Endothelial cell of umbilical vein (primary cell): ENCODE results near the gene PCNX4. TPM values are rescaled to one million over a fixed set of nuclear protein-coding genes. Genes with fewer than 3 reads are reported as not detected.

Source experiments
- BruUV-seq: library from RNA; stranded (reverse); fragments of 400-500 nt; replicated peaks from 2 replicates; lab custom pipeline; 2021; lab: Mats Ljungman, UMichigan
- CTCF ChIA-PET: fragments of 300-600, 350-600 bp; sonication (Branson Sonifier 250); formaldehyde crosslinking; loops from one replicate; lab custom pipeline; 2021; ENCODE audit warnings: antibody characterized with exemption, inconsistent platforms; lab: Charles Lee
- POLR2A ChIA-PET: fragments of 300-600, 350-600 bp; sonication (Branson Sonifier 250); formaldehyde crosslinking; loops from one replicate; lab custom pipeline; 2021; ENCODE audit warnings: antibody characterized with exemption, inconsistent platforms; lab: Charles Lee
- DNase-seq: peaks from one replicate; pipeline ENCODE4 v3.0.0-alpha.2; 2011; ENCODE audit warnings: low read depth, low spot score
- FAIRE-seq: peaks from 2 replicates; lab custom pipeline; 2011; peaks lifted over from hg19 to GRCh38; lab: Jason Lieb, UNC
- H2AFZ ChIP-seq: 2 replicates; pipeline ENCODE4 v1.6.0; 2012; ENCODE audit warnings: low read depth, low read length, control low read depth, inconsistent platforms
- H3K27ac ChIP-seq: 2 replicates; pipeline ENCODE4 v1.5.1; 2011; ENCODE audit warnings: low read depth, mild to moderate bottlenecking, control low read depth, low read length, moderate library complexity; ENCODE audit not compliant: insufficient read depth
- H3K27me3 ChIP-seq, 2 experiments: 2 replicates each; pipeline versions ENCODE4 v1.6.0 to v1.6.1; 2011; ENCODE audit warnings: low read length in 2 of 2, mixed read lengths in 1 of 2; ENCODE audit not compliant: control insufficient read depth in 2 of 2, insufficient read depth in 2 of 2
- H3K36me3 ChIP-seq, 2 experiments: 2 replicates in 1 of 2; 3 replicates in 1 of 2; pipeline ENCODE4 v1.5.1; 2011; ENCODE audit warnings: low read length in 2 of 2, mild to moderate bottlenecking in 1 of 2, moderate library complexity in 1 of 2; ENCODE audit not compliant: control insufficient read depth in 2 of 2, insufficient read depth in 2 of 2; ENCODE audit errors: extremely low read depth in 1 of 2
- H3K4me1 ChIP-seq: 3 replicates; pipeline ENCODE4 v1.5.1; 2011; ENCODE audit warnings: mild to moderate bottlenecking, low read length; ENCODE audit not compliant: control insufficient read depth, insufficient read depth; ENCODE audit errors: extremely low read depth
- H3K4me2 ChIP-seq: 2 replicates; pipeline ENCODE4 v1.6.1; 2011; ENCODE audit warnings: low read length, control low read depth, mixed read lengths; ENCODE audit not compliant: insufficient read depth
- H3K4me3 ChIP-seq, 3 experiments: fragments of 200-600 bp in 1 of 3; sonication (generic), shearing (Covaris generic) in 1 of 3; replicated peaks in 1 of 3; 2 replicates each; pipeline ENCODE4 v1.5.1; 2011 to 2016; ENCODE audit warnings: control low read depth in 3 of 3, low read length in 3 of 3, mild to moderate bottlenecking in 2 of 3, inconsistent platforms in 1 of 3, low read depth in 1 of 3, moderate library complexity in 1 of 3; ENCODE audit not compliant: insufficient read depth in 1 of 3
- H3K79me2 ChIP-seq: 2 replicates; pipeline ENCODE4 v1.6.0; 2012; ENCODE audit warnings: low read length, inconsistent platforms; ENCODE audit not compliant: control insufficient read depth, insufficient read depth
- H3K9ac ChIP-seq: replicated peaks from 2 replicates; pipeline ENCODE3; 2011; ENCODE audit warnings: low read length, control low read depth; ENCODE audit not compliant: insufficient read depth; ENCODE audit errors: extremely low read depth
- H3K9me1 ChIP-seq: replicated peaks from 3 replicates; pipeline ENCODE4 v1.6.0; 2011; ENCODE audit warnings: mild to moderate bottlenecking, low read length; ENCODE audit not compliant: control insufficient read depth, insufficient read depth; ENCODE audit errors: extremely low read depth
- H3K9me3 ChIP-seq: replicated peaks from 2 replicates; pipeline ENCODE4 v1.5.1; 2012; ENCODE audit warnings: low read length, inconsistent platforms; ENCODE audit not compliant: control insufficient read depth, insufficient read depth
- H4K20me1 ChIP-seq: replicated peaks from 2 replicates; pipeline ENCODE3; 2011; ENCODE audit warnings: mild to moderate bottlenecking, low read length; ENCODE audit not compliant: control insufficient read depth, insufficient read depth; ENCODE audit errors: extremely low read depth
- EZH2 ChIP-seq: IDR thresholded peaks from 2 replicates; pipeline ENCODE4 v1.6.1; 2012; ENCODE audit warnings: borderline replicate concordance, low read depth, mild to moderate bottlenecking, moderate library complexity, low read length, inconsistent platforms; ENCODE audit not compliant: severe bottlenecking
- FOS ChIP-seq: IDR thresholded peaks from 2 replicates; pipeline ENCODE4 v1.6.1; 2011; ENCODE audit warnings: mild to moderate bottlenecking, low read length, moderate library complexity, borderline replicate concordance; ENCODE audit not compliant: insufficient read depth
- GATA2 ChIP-seq: IDR thresholded peaks from 2 replicates; pipeline ENCODE4 v1.7.0; 2011; ENCODE audit warnings: low read depth, mild to moderate bottlenecking, moderate library complexity, mixed read lengths, low read length; ENCODE audit not compliant: insufficient read length, insufficient read depth
- JUN ChIP-seq: IDR thresholded peaks from 2 replicates; pipeline ENCODE4 v1.6.1; 2011; ENCODE audit warnings: borderline replicate concordance, low read depth; ENCODE audit not compliant: insufficient read length, insufficient read depth
- MYC ChIP-seq: IDR thresholded peaks from one replicate; pipeline ENCODE4 v1.6.1; 2011; ENCODE audit warnings: mild to moderate bottlenecking, low read depth, low read length
- POLR2A ChIP-seq: IDR thresholded peaks from 2 replicates; pipeline ENCODE4 v1.6.1; 2012; ENCODE audit warnings: low read depth, mild to moderate bottlenecking, control low read depth, low read length
- dilution Hi-C: fragments of 300-500 bp; cut with MboI; formaldehyde crosslinking; loops from one replicate; pipeline ENCODE4 v1.15.0; 2019; ENCODE audit warnings: low sequenced_read_pairs; ENCODE audit not compliant: extremely low pct_ligation_motif_present
- intact Hi-C: fragments of 100-400 bp; cut with micrococcal nuclease; formaldehyde crosslinking; loops from one replicate; pipeline ENCODE4 v1.10.0; 2022
- polyA plus RNA-seq, 4 experiments: library from polyadenylated mRNA; depleted of rRNA in 3 of 4; stranded (reverse) in 3 of 4; unstranded in 1 of 4; fragments of >200 nt; gene quantifications; 2 replicates each; pipeline versions ENCODE4 v1.2.1 to v1.2.3, GENCODE V29; 2011 to 2012; ENCODE audit warnings: missing spikeins in 1 of 4
- total RNA-seq: library from RNA; stranded (reverse); gene quantifications from 2 replicates; pipeline ENCODE4 v1.2.3, GENCODE V29; 2021
- TF ChIP-seq, protein P1 (sequence below), 2 donors: IDR thresholded peaks; 1 replicate in 1 of 2; 2 replicates in 1 of 2; pipeline ENCODE4 v1.5.1; 2011; ENCODE audit warnings: low read length in 2 of 2, mild to moderate bottlenecking in 2 of 2, moderate library complexity in 2 of 2, control low read depth in 1 of 2, inconsistent platforms in 1 of 2, low read depth in 1 of 2; ENCODE audit not compliant: insufficient read depth in 1 of 2; ENCODE audit errors: extremely low read depth in 1 of 2
- TF ChIP-seq, protein P2 (sequence below): IDR thresholded peaks from 2 replicates; pipeline ENCODE4 v1.6.1; 2011; ENCODE audit not compliant: insufficient read depth, insufficient read length

The PCNX4 gene
- total and polyA plus RNA-seq, 2 donors (not counting 3 experiments of a cell fraction or from before 2014, with no cell fraction given) = 35.5 to 51.6 TPM

DNA sequence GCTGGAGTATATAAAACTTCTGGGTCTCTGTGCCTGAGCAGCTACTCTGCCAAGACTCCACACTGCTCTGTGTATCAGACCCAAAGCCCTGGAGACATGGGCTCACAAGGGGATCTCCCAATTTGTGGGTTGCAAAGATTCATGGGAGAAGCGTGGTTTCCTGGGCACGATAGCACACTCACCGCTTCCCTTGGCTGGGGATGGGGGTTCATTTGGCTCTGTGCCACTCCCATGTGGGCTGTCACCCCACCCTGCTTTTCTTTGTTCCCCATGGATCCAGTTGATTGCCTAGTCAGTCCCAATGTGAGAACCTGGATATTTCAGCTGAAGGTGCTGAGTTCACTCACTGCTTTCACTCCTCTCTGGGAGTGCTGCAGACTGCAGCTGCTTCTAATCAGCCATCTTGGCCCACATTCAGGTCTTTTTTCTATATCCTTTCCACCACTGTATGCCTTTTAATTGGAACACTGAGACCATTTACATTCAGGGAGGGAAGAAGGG lies 40.0 kb upstream of the PCNX4 start:
- DNase-seq (no peak), FAIRE-seq (no peak)
- Histone ChIP-seq H3K4me3 (no peak overlapping the region), H3K27me3 (no peaks in the 10 kb centered on the region), H2AFZ (no peak overlapping the region), H3K9me1 (no peaks in the 10 kb centered on the region), H3K79me2 (no peaks in the 10 kb centered on the region), H3K9me3 (no peaks in the 10 kb centered on the region), H3K4me1 (no peaks in the 10 kb centered on the region), H3K36me3 (no peaks in the 10 kb centered on the region), H3K4me2 (no peak overlapping the region), H3K9ac (no peak overlapping the region), H3K27ac (no peak overlapping the region), H4K20me1 (no peaks in the 10 kb centered on the region)
- ChIA-PET CTCF (interaction anchor here (0.6 to 1.3 kb wide), 3 partner anchors 18 to 169 kb away, joined by 3 to 4 read pairs (median 3); no protein-coding TSS in a partner anchor), POLR2A (no interaction called here)
- intact Hi-C loops (no loop called here), dilution Hi-C loops (no loop called here)
- no peak for TF ChIP-seq FOS
- no peak for TF ChIP-seq MYC
- TF ChIP-seq GATA2 = no peak
- TF ChIP-seq, protein P1, sequence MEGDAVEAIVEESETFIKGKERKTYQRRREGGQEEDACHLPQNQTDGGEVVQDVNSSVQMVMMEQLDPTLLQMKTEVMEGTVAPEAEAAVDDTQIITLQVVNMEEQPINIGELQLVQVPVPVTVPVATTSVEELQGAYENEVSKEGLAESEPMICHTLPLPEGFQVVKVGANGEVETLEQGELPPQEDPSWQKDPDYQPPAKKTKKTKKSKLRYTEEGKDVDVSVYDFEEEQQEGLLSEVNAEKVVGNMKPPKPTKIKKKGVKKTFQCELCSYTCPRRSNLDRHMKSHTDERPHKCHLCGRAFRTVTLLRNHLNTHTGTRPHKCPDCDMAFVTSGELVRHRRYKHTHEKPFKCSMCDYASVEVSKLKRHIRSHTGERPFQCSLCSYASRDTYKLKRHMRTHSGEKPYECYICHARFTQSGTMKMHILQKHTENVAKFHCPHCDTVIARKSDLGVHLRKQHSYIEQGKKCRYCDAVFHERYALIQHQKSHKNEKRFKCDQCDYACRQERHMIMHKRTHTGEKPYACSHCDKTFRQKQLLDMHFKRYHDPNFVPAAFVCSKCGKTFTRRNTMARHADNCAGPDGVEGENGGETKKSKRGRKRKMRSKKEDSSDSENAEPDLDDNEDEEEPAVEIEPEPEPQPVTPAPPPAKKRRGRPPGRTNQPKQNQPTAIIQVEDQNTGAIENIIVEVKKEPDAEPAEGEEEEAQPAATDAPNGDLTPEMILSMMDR (IDR thresholded peaks at IDR 0.05; ENCODE audit: extremely low read depth in 1 of 2, insufficient read depth in 1 of 2, low read depth in 1 of 2, low read length in 2 of 2) = no peak
- TF ChIP-seq, protein P2, sequence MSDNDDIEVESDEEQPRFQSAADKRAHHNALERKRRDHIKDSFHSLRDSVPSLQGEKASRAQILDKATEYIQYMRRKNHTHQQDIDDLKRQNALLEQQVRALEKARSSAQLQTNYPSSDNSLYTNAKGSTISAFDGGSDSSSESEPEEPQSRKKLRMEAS = no peak
- TF ChIP-seq POLR2A = no peak
- no peak for TF ChIP-seq JUN
- no peak for TF ChIP-seq EZH2
- no TSS peak for BruUV-seq
